ENCODE data around the gene RABGEF1. TPM values are rescaled to one million over a fixed set of nuclear protein-coding genes. Genes with fewer than 3 reads are reported as not detected.
"Not testable (repeated sequence)": the region's sequence is repeated elsewhere in the genome, so short reads cannot be mapped to it uniquely, and the experiment has no call there.

Gene RABGEF1
- total RNA-seq, 1 experiment from 2014 or later = 27.0 TPM

DNA sequence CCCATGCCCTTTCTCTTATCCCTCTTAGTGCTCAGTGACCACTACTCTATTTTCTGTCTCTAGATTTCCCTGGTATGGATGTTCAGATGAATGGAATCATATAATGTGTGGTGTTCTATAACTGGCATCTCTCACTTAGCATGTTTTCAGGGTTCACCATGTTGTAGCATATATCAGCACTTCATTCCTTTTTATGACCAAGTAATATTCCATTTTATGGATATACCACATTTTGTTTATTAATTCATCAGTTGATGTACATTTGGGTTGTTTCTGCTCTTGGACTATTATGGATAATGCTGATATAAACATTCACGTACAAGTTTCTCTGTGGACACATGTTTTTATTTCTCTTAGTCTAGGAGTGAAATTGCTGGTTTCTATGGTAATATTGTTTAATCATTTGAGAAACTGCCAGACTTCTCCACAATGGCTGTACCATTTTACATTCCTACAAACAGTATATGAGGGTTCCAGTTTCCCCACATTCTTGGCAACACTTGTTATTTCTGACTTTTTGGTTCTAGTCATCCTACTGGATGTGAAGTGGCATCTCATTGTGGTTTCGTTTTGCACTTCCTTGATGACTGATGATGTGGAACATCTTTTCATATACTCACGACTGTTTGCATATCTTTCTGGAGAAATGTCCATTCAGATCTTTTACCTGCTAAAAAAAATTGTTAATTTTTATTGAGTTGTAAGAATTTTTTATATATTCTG lies 23.3 kb downstream of the RABGEF1 start:
- DNase-seq (ENCODE audit: extremely low read depth, low read depth) = not testable (repeated sequence)

- DNase-seq (ENCODE audit: extremely low read depth, low read depth) = not testable (repeated sequence)
Measured at GRCh38 chr7:66764905-66765304, 24.4 kb downstream of the RABGEF1 start.

DNA sequence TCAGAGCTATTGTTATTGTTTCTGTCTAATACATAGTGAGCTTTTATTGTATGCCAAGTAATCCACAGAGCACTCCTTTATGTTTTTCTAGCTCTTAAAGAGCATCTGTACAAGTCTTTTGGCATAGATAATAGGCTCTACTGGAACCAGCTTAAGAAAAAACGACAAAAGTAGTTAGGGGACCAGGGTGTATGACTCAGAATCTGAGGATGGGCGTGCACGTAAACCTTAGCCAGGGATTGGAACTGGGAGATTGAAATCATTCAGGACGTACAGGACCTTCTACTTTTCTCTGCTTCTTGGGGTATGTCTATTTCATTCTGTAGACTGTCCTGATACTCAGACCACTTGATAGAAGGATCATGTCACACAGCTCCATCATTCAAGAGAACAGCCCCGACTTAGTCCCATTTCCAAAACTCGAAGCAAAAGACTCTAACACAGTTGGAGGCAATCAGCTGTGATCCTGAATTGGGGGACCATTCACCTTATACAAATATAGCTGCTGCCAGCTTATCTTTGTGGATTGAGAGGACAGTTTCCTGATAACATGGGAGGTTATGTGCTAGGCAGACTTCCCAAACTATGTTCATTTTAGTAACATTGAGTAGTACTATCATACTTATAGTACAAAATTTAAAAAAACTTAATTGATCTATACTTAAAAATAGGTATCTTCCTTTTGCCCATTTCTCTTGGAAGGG lies 24.9 kb downstream of the RABGEF1 start:
- DNase-seq (ENCODE audit: extremely low read depth, low read depth) = not testable (repeated sequence)

DNA sequence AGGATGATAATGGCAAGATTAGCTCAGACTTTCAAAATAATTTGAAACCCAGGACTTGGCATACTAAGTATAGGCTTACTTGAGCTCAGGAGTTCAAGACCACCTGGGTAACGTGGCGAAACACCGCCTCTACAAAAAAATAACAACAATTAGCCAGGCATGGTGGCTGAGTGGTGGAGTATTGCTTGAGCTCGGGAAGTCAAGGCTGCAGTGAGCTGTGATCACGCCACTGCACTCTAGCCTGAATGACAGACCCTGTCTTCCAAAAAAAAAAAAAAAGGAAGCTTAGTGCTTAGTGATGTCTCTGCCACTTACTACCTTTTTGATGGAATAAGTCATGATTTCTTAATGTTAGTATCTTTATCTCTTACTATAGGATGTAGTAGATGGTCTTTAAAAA lies 25.5 kb downstream of the RABGEF1 start:
- DNase-seq (ENCODE audit: extremely low read depth, low read depth) = no peak

- not testable (repeated sequence) for DNase-seq (ENCODE audit: extremely low read depth, low read depth)
Measured at GRCh38 chr7:66767486-66767885, 27.0 kb downstream of the RABGEF1 start.

DNA sequence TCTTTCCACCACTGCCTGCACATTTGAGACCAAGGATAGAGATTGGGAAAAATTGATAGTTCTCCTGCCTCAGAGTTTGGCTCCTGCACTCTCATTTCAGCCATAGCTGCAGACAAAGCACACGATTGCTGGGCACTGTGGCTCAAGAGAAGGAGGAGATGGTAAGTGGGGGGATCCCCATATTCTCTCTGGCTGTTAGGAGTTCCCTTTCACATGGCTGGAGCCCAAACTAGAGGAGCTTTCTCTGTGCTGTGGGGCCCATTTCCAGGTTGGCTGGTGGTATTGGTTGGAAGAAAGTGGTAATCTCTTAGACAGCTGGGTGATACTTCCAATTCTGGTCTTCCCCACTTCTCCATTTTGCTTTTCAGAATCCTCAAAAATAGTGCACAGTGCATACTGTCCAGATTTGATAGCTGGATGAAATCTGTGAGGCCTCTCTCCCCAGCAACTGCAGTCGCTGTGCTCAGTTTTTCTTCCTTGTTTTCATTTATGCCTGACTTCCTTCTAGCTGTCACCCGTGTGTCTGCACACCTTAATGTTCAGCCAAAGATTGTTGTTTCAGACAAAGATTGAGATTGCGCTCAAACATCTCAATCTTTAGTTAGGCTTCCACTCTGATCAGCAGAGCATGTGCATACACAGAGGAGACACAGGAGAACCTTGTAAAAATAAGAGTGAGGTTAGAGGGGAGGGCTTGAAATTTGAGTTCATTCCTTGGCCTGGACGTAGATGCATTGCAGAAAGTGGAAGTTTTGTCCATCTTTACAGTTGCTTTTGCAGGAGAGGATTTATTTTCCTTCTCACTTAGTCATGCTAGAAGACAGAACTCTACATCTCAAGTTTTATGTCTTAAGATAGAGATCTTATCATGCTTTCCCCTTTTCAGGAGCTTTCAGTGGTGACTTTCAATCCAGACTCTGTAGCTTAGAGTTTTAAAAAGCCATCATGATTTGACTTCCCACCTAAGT lies 28.6 kb downstream of the RABGEF1 start:
- DNase-seq (ENCODE audit: extremely low read depth, low read depth) = no peak

- no peak for DNase-seq (ENCODE audit: extremely low read depth, low read depth)
Measured at GRCh38 chr7:66769833-66770512, 29.4 kb downstream of the RABGEF1 start.

DNA sequence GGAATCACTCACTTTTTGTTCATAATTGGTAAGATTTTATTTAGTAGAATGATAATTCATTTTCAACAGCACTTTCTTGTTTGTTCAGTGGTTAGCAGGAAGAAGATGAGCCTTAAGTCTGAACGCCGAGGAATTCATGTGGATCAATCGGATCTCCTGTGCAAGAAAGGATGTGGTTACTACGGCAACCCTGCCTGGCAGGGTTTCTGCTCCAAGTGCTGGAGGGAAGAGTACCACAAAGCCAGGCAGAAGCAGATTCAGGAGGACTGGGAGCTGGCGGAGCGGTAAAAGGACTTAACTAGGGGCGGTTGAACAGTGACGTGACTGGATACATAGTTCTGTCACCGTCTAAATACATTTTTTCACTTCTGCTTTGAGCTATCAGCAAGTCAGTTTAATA lies 31.3 kb downstream of the RABGEF1 start:
- no peak for DNase-seq (ENCODE audit: extremely low read depth, low read depth)

DNA sequence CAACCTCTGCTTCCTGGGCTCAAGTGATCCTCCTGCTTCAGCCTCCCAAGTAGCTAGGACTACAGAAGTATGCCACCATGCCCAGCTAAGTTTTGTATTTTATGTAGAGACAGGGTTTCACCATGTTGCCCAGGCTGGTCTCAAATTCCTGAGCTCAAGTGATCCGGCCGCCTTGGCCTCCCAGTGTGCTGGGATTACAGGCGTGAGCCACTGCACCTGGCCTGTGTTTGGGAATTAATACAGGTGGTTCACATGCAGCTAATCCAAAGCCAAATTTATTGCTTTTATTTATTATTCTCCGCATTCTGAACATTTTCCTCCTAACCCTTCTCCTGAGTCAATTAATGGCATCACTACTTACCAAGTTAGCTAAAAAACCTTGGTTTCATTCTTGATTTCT lies 33.2 kb downstream of the RABGEF1 start:
- not testable (repeated sequence) for DNase-seq (ENCODE audit: extremely low read depth, low read depth)

- not testable (repeated sequence) for DNase-seq (ENCODE audit: extremely low read depth, low read depth)
Measured at GRCh38 chr7:66776383-66776782, 35.9 kb downstream of the RABGEF1 start.

- DNase-seq (ENCODE audit: extremely low read depth, low read depth) = no peak
Measured at GRCh38 chr7:66776800-66777442, 36.4 kb downstream of the RABGEF1 start.

DNA sequence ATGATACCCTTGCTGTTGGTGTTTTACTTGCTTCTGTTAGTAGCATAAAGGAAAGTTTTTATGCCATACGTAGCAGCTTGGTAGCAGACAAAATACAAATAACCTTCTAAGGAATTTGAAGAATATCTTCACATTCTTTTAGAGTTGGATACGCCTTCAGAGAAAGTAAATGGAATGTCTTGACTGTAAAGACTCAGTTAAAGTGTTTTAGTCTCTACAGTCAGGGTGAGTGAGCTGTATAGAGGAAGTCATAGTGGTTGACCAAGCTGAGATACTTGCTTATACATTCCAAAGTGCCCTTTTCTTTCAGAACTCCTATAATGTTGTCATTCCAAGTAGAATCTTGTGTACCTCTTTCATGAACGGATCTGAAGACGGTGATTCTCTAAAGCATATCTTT lies 37.7 kb downstream of the RABGEF1 start:
- no peak for DNase-seq (ENCODE audit: extremely low read depth, low read depth)

- DNase-seq (ENCODE audit: extremely low read depth, low read depth) = no peak
Measured at GRCh38 chr7:66779669-66780409, 39.3 kb downstream of the RABGEF1 start.

- no peak for DNase-seq (ENCODE audit: extremely low read depth, low read depth)
Measured at GRCh38 chr7:66781408-66782090, 41.0 kb downstream of the RABGEF1 start.

GRCh38 chr7:66782875-66783274 lies 42.3 kb downstream of the RABGEF1 start:
- not testable (repeated sequence) for DNase-seq (ENCODE audit: extremely low read depth, low read depth)

DNA sequence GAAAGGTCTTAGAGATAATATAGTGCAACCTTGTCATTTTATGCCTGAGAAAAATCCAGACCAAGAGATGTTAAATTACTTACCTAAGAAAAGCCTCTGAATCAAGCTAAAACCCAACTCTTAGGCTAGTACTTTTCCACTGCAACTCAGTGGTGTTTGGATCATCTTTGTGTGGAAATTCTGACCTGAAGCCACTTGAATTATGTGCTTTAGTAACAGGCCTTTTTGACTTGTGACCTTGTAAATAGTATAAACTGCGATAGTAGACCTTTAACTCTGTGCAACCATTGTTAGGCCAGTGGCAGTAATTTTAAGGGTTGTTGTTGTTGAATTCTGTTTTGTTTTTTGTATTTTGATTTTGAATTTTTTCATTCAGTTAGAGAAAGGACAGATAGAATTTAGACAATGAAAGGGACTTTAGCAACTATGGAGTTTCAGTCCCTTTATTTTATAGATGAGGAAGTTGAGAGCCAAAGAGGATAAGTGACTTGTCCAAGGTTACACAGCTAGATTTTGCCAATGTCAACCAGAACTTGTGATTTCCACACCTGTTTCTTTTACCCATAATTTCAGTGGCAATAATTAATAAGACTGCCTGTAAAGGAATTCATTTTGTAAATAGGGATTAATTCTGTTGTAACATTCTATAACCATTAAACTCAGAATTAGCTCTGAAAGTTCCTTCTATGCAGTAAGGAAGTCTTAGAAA lies 43.5 kb downstream of the RABGEF1 start:
- not testable (repeated sequence) for DNase-seq (ENCODE audit: extremely low read depth, low read depth)

GRCh38 chr7:66790196-66790595 lies 49.7 kb downstream of the RABGEF1 start:
- DNase-seq (ENCODE audit: extremely low read depth, low read depth) = no peak

DNA sequence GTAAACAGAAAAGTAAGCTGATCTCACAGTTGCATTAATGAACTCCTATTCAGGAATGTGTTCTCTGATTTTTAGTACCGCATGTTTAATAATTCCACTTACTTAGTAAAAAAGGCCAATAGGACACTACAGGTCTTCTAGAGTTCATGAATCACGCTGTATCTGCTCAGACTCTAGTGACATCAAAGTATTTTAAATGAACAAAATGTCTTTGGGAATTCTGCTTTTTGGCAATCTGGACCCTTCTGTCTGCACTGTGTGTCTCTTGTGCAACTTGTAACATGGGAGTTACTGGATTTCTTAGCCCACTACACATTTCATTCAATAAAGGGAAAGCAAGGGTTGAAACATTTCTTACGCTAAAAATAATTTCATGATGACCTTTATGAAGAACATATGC lies 50.2 kb downstream of the RABGEF1 start:
- DNase-seq (ENCODE audit: extremely low read depth, low read depth) = no peak
